A549 (cell line): ENCODE data around the gene CTIF. TPM values are rescaled to one million over a fixed set of nuclear protein-coding genes. Genes with fewer than 3 reads are reported as not detected.

Experiments
- ATAC-seq, 2 experiments: fragments of 200-7000 bp in 1 of 2; fragments of >200 bp in 1 of 2; cut with Nextera tagmentation in 1 of 2; cut with Tn5 transposase in 1 of 2; 3 replicates each; pipeline versions ENCODE4 v1.8.0 to v1.9.1; 2018 to 2020; ENCODE audit warnings: mild to moderate bottlenecking in 1 of 2, moderate library complexity in 1 of 2
- CTCF ChIA-PET: fragments of 300-600 bp; sonication (Branson Sonifier 250); formaldehyde crosslinking; extraction: SDS; loops from one replicate; lab custom pipeline; 2021; ENCODE audit warnings: antibody characterized with exemption, inconsistent platforms; lab: Yijun Ruan, JAX
- POLR2A ChIA-PET: fragments of 350-600 bp; formaldehyde crosslinking; extraction: SDS; loops from one replicate; lab custom pipeline; 2021; ENCODE audit warnings: antibody characterized with exemption, inconsistent platforms; lab: Yijun Ruan, JAX
- DNase-seq, 2 experiments: peaks; one replicate each; pipeline versions ENCODE4 v3.0.0 to v3.0.0-alpha.2; 2011 to 2016; ENCODE audit warnings: low read depth in 1 of 2, low spot score in 1 of 2
- FAIRE-seq: peaks from 2 replicates; lab custom pipeline; 2011; peaks lifted over from hg19 to GRCh38; lab: Jason Lieb, UNC
- H3K27ac ChIP-seq, 2 experiments: fragments of >200 bp; sonication (Bioruptor Twin); formaldehyde crosslinking; 3 replicates each; pipeline ENCODE4 v1.5.1; 2016 to 2017
- H3K4me1 ChIP-seq: fragments of >200 bp; sonication (Bioruptor Twin); formaldehyde crosslinking; 3 replicates; pipeline ENCODE4 v1.6.1; 2016
- H3K4me2 ChIP-seq: fragments of >200 bp; sonication (Bioruptor Twin); formaldehyde crosslinking; 3 replicates; pipeline ENCODE4 v1.6.1; 2016
- H3K4me3 ChIP-seq: fragments of >200 bp; sonication (Bioruptor Twin); formaldehyde crosslinking; 3 replicates; pipeline ENCODE4 v1.5.1; 2016
- H3K9me3 ChIP-seq: fragments of >200 bp; sonication (Bioruptor Twin); formaldehyde crosslinking; 3 replicates; pipeline ENCODE4 v1.6.1; 2016
- CBX2 ChIP-seq: fragments of 200-600 bp; sonication (generic); IDR thresholded peaks from 2 replicates; pipeline ENCODE4 v1.6.1; 2016; ENCODE audit warnings: low read depth, mild to moderate bottlenecking, borderline replicate concordance
- EHF ChIP-seq: fragments of 250-450 bp; sonication (Bioruptor Pico); IDR thresholded peaks from 2 replicates; pipeline ENCODE4 v1.5.0; 2020; ENCODE audit warnings: mild to moderate bottlenecking
- EHMT2 ChIP-seq: fragments of 200-600 bp; sonication (generic); IDR thresholded peaks from 2 replicates; pipeline ENCODE4 v1.6.1; 2016; ENCODE audit warnings: antibody characterized with exemption, low read depth, mild to moderate bottlenecking, moderate library complexity
- EP300 ChIP-seq, 2 experiments: fragments of >200 bp; sonication (Bioruptor Twin); formaldehyde crosslinking; IDR thresholded peaks; 2 replicates in 1 of 2; 3 replicates in 1 of 2; pipeline ENCODE4 v1.6.1; 2016 to 2017
- FOSB ChIP-seq: fragments of 250-450 bp; sonication (Bioruptor Pico); IDR thresholded peaks from 2 replicates; pipeline ENCODE4 v1.5.0; 2020; ENCODE audit warnings: mild to moderate bottlenecking, moderate library complexity
- FOSL2 ChIP-seq, 2 experiments: fragments of 450-650 bp in 1 of 2; fragments of >200 bp in 1 of 2; sonication (Bioruptor Twin) in 1 of 2; formaldehyde crosslinking; IDR thresholded peaks; 2 replicates each; pipeline versions ENCODE4 v1.5.0 to v1.6.1; 2016 to 2020; ENCODE audit warnings: mild to moderate bottlenecking in 1 of 2, moderate library complexity in 1 of 2
- GATA3 ChIP-seq: IDR thresholded peaks from 2 replicates; pipeline ENCODE4 v1.6.1; 2012; ENCODE audit warnings: borderline replicate concordance
- HDAC2 ChIP-seq: fragments of 200-600 bp; sonication (generic); IDR thresholded peaks from 2 replicates; pipeline ENCODE4 v1.6.1; 2016
- HEYL ChIP-seq: fragments of 250-450 bp; sonication (Bioruptor Pico); IDR thresholded peaks from 2 replicates; pipeline ENCODE4 v1.8.0; 2021; ENCODE audit warnings: mild to moderate bottlenecking, moderate library complexity
- HMGXB4 ChIP-seq: fragments of 250-450 bp; sonication (Bioruptor Pico); IDR thresholded peaks from 2 replicates; pipeline ENCODE4 v1.5.0; 2021; ENCODE audit warnings: mild to moderate bottlenecking, moderate library complexity, borderline replicate concordance
- HOXB13 ChIP-seq: fragments of 250-450 bp; sonication (Bioruptor Pico); IDR thresholded peaks from 2 replicates; pipeline ENCODE4 v1.5.0; 2020; ENCODE audit warnings: low read depth, mild to moderate bottlenecking, moderate library complexity
- KDM5A ChIP-seq: fragments of 200-600 bp; sonication (generic); IDR thresholded peaks from 2 replicates; pipeline ENCODE4 v1.6.1; 2016; ENCODE audit warnings: antibody characterized with exemption, mild to moderate bottlenecking
- MYC ChIP-seq: IDR thresholded peaks from 2 replicates; pipeline ENCODE4 v1.6.1; 2012; ENCODE audit warnings: mild to moderate bottlenecking, inconsistent platforms, low read length, improper control_type of control experiment, borderline replicate concordance
- NFE2L2 ChIP-seq: fragments of 150-350 bp; conservative IDR thresholded peaks from 2 replicates; pipeline ENCODE4 v1.6.1; 2014; ENCODE audit warnings: low read length
- RFX5 ChIP-seq: fragments of 450-650 bp; IDR thresholded peaks from 2 replicates; pipeline ENCODE4 v1.7.1; 2014; ENCODE audit warnings: antibody characterized with exemption, mild to moderate bottlenecking, moderate library complexity
- SMC3 ChIP-seq: fragments of >200 bp; sonication (Bioruptor Twin); formaldehyde crosslinking; IDR thresholded peaks from 3 replicates; pipeline ENCODE4 v1.6.1; 2018; ENCODE audit warnings: inconsistent platforms
- USF2 ChIP-seq: fragments of 450-650 bp; IDR thresholded peaks from 2 replicates; pipeline ENCODE4 v1.6.1; 2014; ENCODE audit warnings: antibody characterized with exemption
- ZC3H11A ChIP-seq: fragments of 450-650 bp; IDR thresholded peaks from 2 replicates; pipeline ENCODE4 v1.6.1; 2014; ENCODE audit warnings: antibody characterized with exemption, mild to moderate bottlenecking
- ZSCAN20 ChIP-seq: fragments of 250-450 bp; sonication (Bioruptor Pico); IDR thresholded peaks from 2 replicates; pipeline ENCODE4 v1.8.0; 2022; ENCODE audit warnings: mild to moderate bottlenecking, moderate library complexity
- WGBS: methylation state at CpG from one replicate; pipeline ENCODE4 v1.1.6; 2017; ENCODE audit errors: missing lambda C conversion rate; 5-methylcytosine and 5-hydroxymethylcytosine counted together
- polyA plus RNA-seq, 4 experiments: library from polyadenylated mRNA; depleted of rRNA in 3 of 4; stranded (reverse); fragments of >200 nt; fragmentation: RNase III in 1 of 4; extraction: RNeasy Plus Mini Kit Qiagen cat#74134 plus additional on column Dnase treatment in 1 of 4; gene quantifications; 2 replicates in 3 of 4; 3 replicates in 1 of 4; pipeline ENCODE4 v1.2.3, GENCODE V29; 2011 to 2017
- TF ChIP-seq, protein P1 (sequence below): IDR thresholded peaks from 2 replicates; pipeline ENCODE4 v1.6.1; 2012
- TF ChIP-seq, protein P2 (sequence below): fragments of >200 bp; sonication (Bioruptor Twin); formaldehyde crosslinking; IDR thresholded peaks from 3 replicates; pipeline ENCODE4 v1.5.1; 2016

CTIF gene
- polyA plus RNA-seq, 2 of the 4 experiments (the other 2 are of a cell fraction): 17.0 to 24.7 TPM

DNA sequence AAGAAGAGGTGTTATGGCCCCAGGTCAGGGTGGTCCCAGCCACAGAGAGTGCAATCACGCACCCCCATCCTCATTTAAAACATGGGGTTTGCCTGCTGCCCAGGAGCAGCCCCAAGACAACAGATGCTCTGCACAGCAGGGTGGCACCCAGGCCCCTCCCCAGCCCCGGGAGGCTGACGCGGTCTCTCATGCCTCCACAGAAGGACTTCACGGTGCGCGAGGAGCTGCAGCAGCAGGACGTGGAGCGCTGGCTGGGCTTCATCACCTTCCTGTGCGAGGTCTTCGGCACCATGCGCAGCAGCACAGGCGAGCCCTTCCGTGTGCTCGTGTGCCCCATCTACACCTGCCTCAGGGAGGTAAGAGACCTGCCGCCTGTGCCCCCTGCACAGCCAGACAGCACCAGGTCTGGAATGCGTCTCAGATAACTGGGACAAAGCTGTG lies 278.2 kb downstream of the CTIF start:
- 97% methylated on average over 9 of the region's 17 CpGs for WGBS
- Histone ChIP-seq H3K4me2 (no peak overlapping the region), H3K9me3 (no peaks in the 10 kb centered on the region), H3K4me3 (no peak overlapping the region), H3K4me1 (peaks cover 8% of the 10 kb centered on the region; the same call in 1 of the 3 replicates), H3K27ac (no peak overlapping the region)
- DNase-seq: no peak
- ATAC-seq: no peak
- POLR2A ChIA-PET: no interaction called here
- FAIRE-seq: no peak
- CTCF ChIA-PET: interaction anchor here (0.6 to 1.1 kb wide), 2 partner anchors 117 to 362 kb away, joined by 3 to 4 read pairs; no protein-coding TSS in a partner anchor
- TF ChIP-seq NFE2L2: no peak
- TF ChIP-seq KDM5A: no peak
- TF ChIP-seq, protein P1, sequence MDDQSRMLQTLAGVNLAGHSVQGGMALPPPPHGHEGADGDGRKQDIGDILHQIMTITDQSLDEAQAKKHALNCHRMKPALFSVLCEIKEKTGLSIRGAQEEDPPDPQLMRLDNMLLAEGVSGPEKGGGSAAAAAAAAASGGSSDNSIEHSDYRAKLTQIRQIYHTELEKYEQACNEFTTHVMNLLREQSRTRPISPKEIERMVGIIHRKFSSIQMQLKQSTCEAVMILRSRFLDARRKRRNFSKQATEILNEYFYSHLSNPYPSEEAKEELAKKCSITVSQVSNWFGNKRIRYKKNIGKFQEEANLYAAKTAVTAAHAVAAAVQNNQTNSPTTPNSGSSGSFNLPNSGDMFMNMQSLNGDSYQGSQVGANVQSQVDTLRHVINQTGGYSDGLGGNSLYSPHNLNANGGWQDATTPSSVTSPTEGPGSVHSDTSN: no peak
- TF ChIP-seq FOSL2 (IDR thresholded peaks at IDR 0.05): no peak
- no peak for TF ChIP-seq FOSL2 (CRISPR knock-in tag; IDR thresholded peaks at IDR 0.05)
- no peak for TF ChIP-seq GATA3
- no peak for TF ChIP-seq HDAC2
- no peak for TF ChIP-seq HOXB13
- TF ChIP-seq SMC3: no peak
- no peak for TF ChIP-seq HEYL
- no peak for TF ChIP-seq FOSB (CRISPR knock-in tag)
- no peak for TF ChIP-seq EHF (CRISPR knock-in tag)
- TF ChIP-seq EP300 (IDR thresholded peaks at IDR 0.05): no peak
- no peak for TF ChIP-seq EHMT2
- TF ChIP-seq ZC3H11A: no peak
- TF ChIP-seq CBX2: no peak
- TF ChIP-seq USF2: no peak
- no peak for TF ChIP-seq ZSCAN20 (CRISPR knock-in tag)

DNA sequence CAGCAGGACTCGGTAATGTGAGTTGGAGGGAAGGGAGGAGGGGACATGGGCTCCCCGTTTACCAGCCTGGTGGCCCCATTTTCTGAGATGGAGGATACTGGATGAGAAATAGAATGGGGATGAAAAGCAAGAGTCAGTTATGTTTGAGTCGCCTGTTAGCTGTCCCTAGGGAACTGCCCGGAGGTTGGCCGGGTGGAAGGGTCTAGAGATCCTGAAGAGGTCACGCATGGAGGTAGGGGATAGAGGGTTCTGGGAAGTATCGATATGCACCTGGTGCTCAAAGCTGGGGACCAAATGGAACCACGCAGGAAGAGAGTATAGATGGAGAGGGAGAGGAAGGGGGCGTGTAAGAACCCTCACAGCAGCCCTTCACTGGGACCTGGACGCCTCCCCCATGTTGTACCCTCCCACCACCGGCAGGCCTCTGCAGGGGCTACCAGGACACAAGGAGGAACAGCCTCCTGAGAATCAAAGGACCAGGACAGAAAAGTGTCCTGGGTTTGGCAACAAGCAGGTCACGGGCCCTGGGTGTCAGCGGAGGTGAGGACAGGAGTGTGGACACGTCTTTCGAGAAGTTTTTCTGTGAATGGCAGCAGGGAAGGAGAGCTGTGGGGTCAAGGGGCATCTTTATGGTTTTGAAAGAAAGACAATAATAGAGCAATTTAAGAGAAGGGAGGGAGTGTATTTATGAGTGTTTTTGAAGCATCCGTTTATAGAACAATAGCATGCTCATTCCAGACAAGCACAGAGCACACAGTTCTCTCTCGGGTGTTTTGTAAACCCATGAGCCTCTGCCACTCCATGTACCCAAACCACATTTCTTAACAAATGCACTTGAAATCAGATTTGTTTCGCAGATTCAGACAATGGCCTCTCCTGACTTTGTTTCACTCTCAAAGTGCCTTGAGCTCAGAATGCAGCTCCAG lies 279.8 kb downstream of the CTIF start:
- H3K4me1 ChIP-seq: peaks cover 7% of the 10 kb centered on the region; the same call in 1 of the 3 replicates
- FAIRE-seq (no peak), DNase-seq (no peak)
- 90% methylated on average over 18 of the region's 18 CpGs for WGBS
- no peak overlapping the region for H3K4me3 ChIP-seq
- H3K4me2 ChIP-seq: no peak overlapping the region
- H3K27ac ChIP-seq: no peak overlapping the region
- ChIA-PET CTCF (interaction anchor here (1.1 kb wide), 1 partner anchor 361 kb away, joined by 3 read pairs; no protein-coding TSS in a partner anchor), POLR2A (no interaction called here)
- TF ChIP-seq RFX5 (no peak), MYC (no peak), HMGXB4 (CRISPR knock-in tag) (no peak)
- TF ChIP-seq, protein P2, sequence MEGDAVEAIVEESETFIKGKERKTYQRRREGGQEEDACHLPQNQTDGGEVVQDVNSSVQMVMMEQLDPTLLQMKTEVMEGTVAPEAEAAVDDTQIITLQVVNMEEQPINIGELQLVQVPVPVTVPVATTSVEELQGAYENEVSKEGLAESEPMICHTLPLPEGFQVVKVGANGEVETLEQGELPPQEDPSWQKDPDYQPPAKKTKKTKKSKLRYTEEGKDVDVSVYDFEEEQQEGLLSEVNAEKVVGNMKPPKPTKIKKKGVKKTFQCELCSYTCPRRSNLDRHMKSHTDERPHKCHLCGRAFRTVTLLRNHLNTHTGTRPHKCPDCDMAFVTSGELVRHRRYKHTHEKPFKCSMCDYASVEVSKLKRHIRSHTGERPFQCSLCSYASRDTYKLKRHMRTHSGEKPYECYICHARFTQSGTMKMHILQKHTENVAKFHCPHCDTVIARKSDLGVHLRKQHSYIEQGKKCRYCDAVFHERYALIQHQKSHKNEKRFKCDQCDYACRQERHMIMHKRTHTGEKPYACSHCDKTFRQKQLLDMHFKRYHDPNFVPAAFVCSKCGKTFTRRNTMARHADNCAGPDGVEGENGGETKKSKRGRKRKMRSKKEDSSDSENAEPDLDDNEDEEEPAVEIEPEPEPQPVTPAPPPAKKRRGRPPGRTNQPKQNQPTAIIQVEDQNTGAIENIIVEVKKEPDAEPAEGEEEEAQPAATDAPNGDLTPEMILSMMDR: no peak
- TF ChIP-seq, all 56 proteins: peak for 0
- peaks cover 5% of the 10 kb centered on the region; the same call in 1 of the 3 replicates for H3K9me3 ChIP-seq
- ATAC-seq: no peak
